Gastrocnemius medialis (tissue), 4 donors: ENCODE results near the gene HK3. TPM values are rescaled to one million over a fixed set of nuclear protein-coding genes. Genes with fewer than 3 reads are reported as not detected.

ENCODE experiments used
- ATAC-seq, 2 donors: fragments of 150-250 bp; one replicate each; pipeline ENCODE4 v1.9.1; 2016
- DNase-seq, 2 donors: peaks; one replicate each; pipeline ENCODE4 v3.0.0-alpha.2; 2019
- H3K27ac ChIP-seq, 4 donors: fragments of 200-600 bp; sonication (generic); 1 replicate in 1 of 4; 2 replicates in 3 of 4; pipeline ENCODE4 v1.5.1; 2016 to 2018; ENCODE audit warnings: mild to moderate bottlenecking in 2 of 4, moderate library complexity in 1 of 4
- H3K27me3 ChIP-seq, 3 donors: fragments of 200-600 bp; sonication (generic) in 2 of 3; 1 replicate in 1 of 3; 2 replicates in 2 of 3; pipeline versions ENCODE4 v1.5.1 to v1.6.0; 2016 to 2019; ENCODE audit warnings: mild to moderate bottlenecking in 1 of 3, moderate library complexity in 1 of 3
- H3K36me3 ChIP-seq, 2 donors: fragments of 200-600 bp; sonication (generic) in 1 of 2; one replicate each; pipeline ENCODE4 v1.5.1; 2017 to 2018
- H3K4me1 ChIP-seq, 2 donors: fragments of 200-600 bp; sonication (generic) in 1 of 2; one replicate each; pipeline ENCODE4 v1.5.1; 2016 to 2017; ENCODE audit warnings: mild to moderate bottlenecking in 2 of 2
- H3K4me3 ChIP-seq, 4 donors: fragments of 200-600 bp; sonication (generic) in 3 of 4; 1 replicate in 1 of 4; 2 replicates in 3 of 4; pipeline ENCODE4 v1.5.1; 2016 to 2019; ENCODE audit warnings: mild to moderate bottlenecking in 2 of 4
- H3K9me3 ChIP-seq, 3 donors: fragments of 200-600 bp; sonication (generic) in 2 of 3; 1 replicate in 1 of 3; 2 replicates in 2 of 3; pipeline ENCODE4 v1.5.1; 2016 to 2019
- CTCF ChIP-seq, 5 experiments: fragments of 450-650 bp in 3 of 5; fragments of 200-600 bp in 2 of 5; sonication (generic) in 2 of 5; IDR thresholded peaks in 4 of 5; conservative IDR thresholded peaks in 1 of 5; 1 replicate in 4 of 5; 2 replicates in 1 of 5; pipeline ENCODE4 v1.5.1; 2016 to 2019; ENCODE audit warnings: antibody characterized with exemption in 5 of 5, mild to moderate bottlenecking in 3 of 5, moderate library complexity in 3 of 5
- POLR2A ChIP-seq, 2 donors: fragments of 450-650 bp; IDR thresholded peaks; one replicate each; pipeline ENCODE4 v1.6.1; 2017; ENCODE audit warnings: antibody characterized with exemption in 2 of 2, mild to moderate bottlenecking in 2 of 2, moderate library complexity in 2 of 2
- in situ Hi-C, 4 donors: fragments of 200-750 bp; cut with MboI; loops; one replicate each; pipeline versions ENCODE4 v1.15.0 to v1.8.0; 2017; ENCODE audit warnings: low sequenced_read_pairs in 4 of 4
- intact Hi-C: fragments of 100-400 bp; cut with DNase I; formaldehyde crosslinking; loops from one replicate; pipeline ENCODE4 v1.15.1; 2023; ENCODE audit warnings: low total_unique reads
- total RNA-seq, 4 donors: library from RNA; depleted of rRNA; stranded (reverse); fragments of >200 nt; gene quantifications; one replicate each; pipeline versions ENCODE4 v1.1.0 to v1.2.3, GENCODE V29; 2016

Gene HK3
- total RNA-seq, 4 donors from 2014 or later = 0.53 to 2.6 (median 2.4) TPM

DNA sequence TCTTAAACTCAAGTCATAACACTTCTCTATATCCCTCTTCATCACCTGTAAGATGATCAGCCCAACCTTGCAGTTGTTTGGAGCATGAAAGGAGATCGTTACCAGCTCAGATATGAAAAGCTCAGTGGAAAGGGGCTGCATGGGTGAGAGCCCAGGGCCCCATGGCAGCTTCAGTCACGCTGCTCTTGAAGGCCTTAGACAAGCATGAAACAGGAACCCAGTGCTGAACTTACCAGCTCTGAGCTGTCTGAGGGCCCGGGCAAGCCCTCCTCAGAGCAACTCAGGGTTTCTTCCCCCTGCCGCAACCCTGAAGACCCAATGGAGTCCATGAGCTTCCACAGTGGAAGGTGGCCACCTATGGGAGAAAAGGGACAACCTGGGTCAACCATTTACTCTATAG is 3.3 kb downstream of the HK3 start:
- Histone ChIP-seq H3K9me3 (no peaks in the 10 kb centered on the region), H3K4me3 (no peak overlapping the region), H3K36me3 (no peaks in the 10 kb centered on the region), H3K27me3 (no peaks in the 10 kb centered on the region), H3K27ac (no peak overlapping the region), H3K4me1 (no peaks in the 10 kb centered on the region)
- ATAC-seq (no peak), DNase-seq (no peak)
- intact Hi-C loops = no loop called here
- TF ChIP-seq POLR2A (IDR thresholded peaks at IDR 0.05) (no peak), CTCF (IDR thresholded peaks at IDR 0.05 in 4 of 5, conservative IDR thresholded peaks at IDR 0.05 in 1 of 5) (no peak)
- in situ Hi-C loops = no loop called here

DNA sequence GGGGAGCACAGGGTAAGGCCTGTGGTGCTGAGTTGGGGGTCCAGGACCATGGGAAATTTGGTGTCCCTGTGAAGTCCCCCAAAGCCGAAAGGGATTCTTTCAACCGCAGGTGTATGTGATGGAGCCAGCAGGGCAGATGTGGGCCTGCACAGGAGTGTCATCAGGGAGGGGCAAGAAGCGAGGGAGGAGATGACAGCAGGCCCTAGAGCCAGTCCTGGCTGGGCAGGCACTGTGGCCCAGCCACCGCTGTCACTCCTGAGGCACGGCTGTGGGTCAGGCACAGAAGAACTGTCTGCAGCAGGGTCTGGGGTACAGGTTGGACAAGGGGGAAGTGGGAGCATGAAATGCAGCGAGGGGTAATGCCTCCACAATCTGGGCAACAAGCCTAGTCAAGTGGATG is 4.8 kb downstream of the HK3 start:
- Histone ChIP-seq H3K27me3 (no peaks in the 10 kb centered on the region), H3K4me1 (no peaks in the 10 kb centered on the region), H3K9me3 (no peaks in the 10 kb centered on the region), H3K27ac (no peak overlapping the region), H3K36me3 (no peaks in the 10 kb centered on the region), H3K4me3 (no peak overlapping the region)
- no peak for ATAC-seq
- DNase-seq = no peak
- intact Hi-C loops = no loop called here
- in situ Hi-C loops = no loop called here
- TF ChIP-seq POLR2A (IDR thresholded peaks at IDR 0.05) = no peak
- TF ChIP-seq CTCF (IDR thresholded peaks at IDR 0.05 in 4 of 5, conservative IDR thresholded peaks at IDR 0.05 in 1 of 5) = no peak

DNA sequence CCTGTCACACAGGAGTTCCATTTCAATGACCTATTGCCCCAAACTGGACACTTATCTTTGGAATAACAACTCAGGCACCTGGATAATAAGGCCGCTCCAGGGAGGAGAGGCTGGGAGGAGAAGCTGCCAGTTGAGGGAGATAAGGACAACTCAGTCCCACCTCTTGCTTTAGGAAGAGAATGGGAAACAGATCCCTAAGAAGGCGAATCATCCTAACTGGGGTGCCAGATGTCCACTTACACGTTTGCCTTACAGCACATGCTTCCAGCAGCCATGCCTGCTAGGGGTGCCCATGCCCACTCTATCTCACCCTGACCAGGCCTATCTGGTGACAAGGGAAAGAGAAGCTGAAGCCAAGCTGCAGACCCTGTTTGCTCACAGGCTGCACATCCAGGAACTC is 6.5 kb downstream of the HK3 start:
- H3K4me3 ChIP-seq = no peak overlapping the region

DNA sequence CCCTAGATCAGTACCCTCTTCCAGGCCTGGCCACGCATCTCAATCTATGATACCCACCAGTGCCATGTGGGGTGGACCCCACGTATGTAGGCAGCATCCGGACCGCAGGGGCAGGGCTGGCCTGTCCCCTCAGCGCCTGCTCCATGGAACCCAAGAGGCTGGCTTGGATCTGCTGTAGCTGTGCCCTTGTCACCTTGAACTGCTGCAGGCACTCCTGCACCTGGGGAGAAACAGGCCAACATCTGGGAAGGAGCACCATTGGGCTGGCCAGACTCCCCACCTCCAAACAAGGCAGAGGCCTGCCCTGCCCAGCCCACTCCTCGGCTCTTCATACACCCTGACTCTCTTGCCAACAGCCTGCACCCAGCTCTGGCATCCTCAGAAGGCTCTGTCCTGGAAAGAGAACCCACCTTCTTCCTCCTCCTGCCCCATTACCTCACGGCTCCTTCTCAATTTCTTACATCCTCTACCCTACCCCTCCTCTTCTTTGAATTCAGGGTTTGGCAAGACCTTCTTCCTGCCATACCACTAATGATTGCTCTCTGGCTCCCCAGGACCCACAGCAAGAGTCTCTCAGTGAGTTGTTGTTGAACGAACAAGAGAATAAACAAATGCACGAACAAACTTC is 7.7 kb downstream of the HK3 start:
- Histone ChIP-seq H3K27me3 (no peaks in the 10 kb centered on the region), H3K36me3 (no peaks in the 10 kb centered on the region), H3K9me3 (no peaks in the 10 kb centered on the region), H3K4me1 (no peaks in the 10 kb centered on the region), H3K4me3 (no peak overlapping the region), H3K27ac (no peak overlapping the region)
- DNase-seq = no peak
- ATAC-seq = no peak
- intact Hi-C loops (no loop called here), in situ Hi-C loops (no loop called here)
- no peak for TF ChIP-seq CTCF (IDR thresholded peaks at IDR 0.05 in 4 of 5, conservative IDR thresholded peaks at IDR 0.05 in 1 of 5)
- TF ChIP-seq POLR2A (IDR thresholded peaks at IDR 0.05) = no peak

More for the DNA sequence above, 6.5 kb downstream of the HK3 start:
- intact Hi-C loops (no loop called here), in situ Hi-C loops (no loop called here)
- no peaks in the 10 kb centered on the region for H3K36me3 ChIP-seq
- H3K4me1 ChIP-seq = no peaks in the 10 kb centered on the region
- no peaks in the 10 kb centered on the region for H3K27me3 ChIP-seq
- no peak overlapping the region for H3K27ac ChIP-seq
- ATAC-seq = no peak
- no peak for TF ChIP-seq CTCF (IDR thresholded peaks at IDR 0.05 in 4 of 5, conservative IDR thresholded peaks at IDR 0.05 in 1 of 5)
- no peak for TF ChIP-seq POLR2A (IDR thresholded peaks at IDR 0.05)
- DNase-seq = no peak
- H3K9me3 ChIP-seq = no peaks in the 10 kb centered on the region
